ENCODE results near the gene ATAT1.

GRCh38 chr6:30589754-30590358, 36.8 kb upstream of the ATAT1 start:
- TF ChIP-seq ARNTL (CRISPR knock-in tag; IDR thresholded peaks at IDR 0.05; ENCODE audit: borderline replicate concordance, low read depth) (no peak), PPARA (CRISPR knock-in tag; IDR thresholded peaks at IDR 0.05; ENCODE audit: borderline replicate concordance) (no peak), TCF4 (CRISPR knock-in tag; IDR thresholded peaks at IDR 0.05; ENCODE audit: borderline replicate concordance) (no peak), ZNF70 (CRISPR knock-in tag; IDR thresholded peaks at IDR 0.05) (no peak), BACH2 (CRISPR knock-in tag; IDR thresholded peaks at IDR 0.05; ENCODE audit: borderline replicate concordance) (no peak), ISL1 (CRISPR knock-in tag; IDR thresholded peaks at IDR 0.05) (no peak), POU6F1 (CRISPR knock-in tag; IDR thresholded peaks at IDR 0.05; ENCODE audit: borderline replicate concordance, low read depth) (no peak), CSDC2 (CRISPR knock-in tag; IDR thresholded peaks at IDR 0.05) (no peak), SNAI2 (CRISPR knock-in tag; IDR thresholded peaks at IDR 0.05) (no peak), TSHZ2 (CRISPR knock-in tag; IDR thresholded peaks at IDR 0.05) (no peak)
- TF ChIP-seq, protein P1, sequence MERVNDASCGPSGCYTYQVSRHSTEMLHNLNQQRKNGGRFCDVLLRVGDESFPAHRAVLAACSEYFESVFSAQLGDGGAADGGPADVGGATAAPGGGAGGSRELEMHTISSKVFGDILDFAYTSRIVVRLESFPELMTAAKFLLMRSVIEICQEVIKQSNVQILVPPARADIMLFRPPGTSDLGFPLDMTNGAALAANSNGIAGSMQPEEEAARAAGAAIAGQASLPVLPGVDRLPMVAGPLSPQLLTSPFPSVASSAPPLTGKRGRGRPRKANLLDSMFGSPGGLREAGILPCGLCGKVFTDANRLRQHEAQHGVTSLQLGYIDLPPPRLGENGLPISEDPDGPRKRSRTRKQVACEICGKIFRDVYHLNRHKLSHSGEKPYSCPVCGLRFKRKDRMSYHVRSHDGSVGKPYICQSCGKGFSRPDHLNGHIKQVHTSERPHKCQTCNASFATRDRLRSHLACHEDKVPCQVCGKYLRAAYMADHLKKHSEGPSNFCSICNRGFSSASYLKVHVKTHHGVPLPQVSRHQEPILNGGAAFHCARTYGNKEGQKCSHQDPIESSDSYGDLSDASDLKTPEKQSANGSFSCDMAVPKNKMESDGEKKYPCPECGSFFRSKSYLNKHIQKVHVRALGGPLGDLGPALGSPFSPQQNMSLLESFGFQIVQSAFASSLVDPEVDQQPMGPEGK (CRISPR knock-in tag; IDR thresholded peaks at IDR 0.05; ENCODE audit: borderline replicate concordance) = no peak
